ENCODE data around the gene UBR7. TPM values are rescaled to one million over a fixed set of nuclear protein-coding genes. Genes with fewer than 3 reads are reported as not detected.
"Not testable (repeated sequence)": the region's sequence is repeated elsewhere in the genome, so short reads cannot be mapped to it uniquely, and the experiment has no call there.

UBR7 gene
- 10 to 100 TPM in 7 of 8 experiments, 1 to 10 TPM in 1; 7.5 to 29.6 (median 18.9) TPM for total RNA-seq

- ATAC-seq (replicated peaks in 6 of 8) = peak; percentile 88 to 95 (median 90)
- Histone ChIP-seq H3K4me3 (peak within 1 kb of the TSS; percentile 58 to 79 (median 74)), H3K27ac (peak within 1 kb of the TSS; percentile 72 to 90), H3K4me1 (replicated peaks in 1 of 2) (peaks cover 5 to 13% of the 10 kb centered on the region in 2 donors)
- WGBS, 10 experiments = 0 to 3% (median 0%) methylated on average over 1 to 16 of the region's 65 CpGs; no CpG with 5 or more reads in 6 of the 10 experiments
- in situ Hi-C loops (cut with MboI; ENCODE audit: low pct_unique_long_range_greater_than_20kb in 2 of 9, low sequenced_read_pairs in 9 of 9, unreplicated experiment in 9 of 9) = no loop called here
Observed at GRCh38 chr14:93206793-93207467, at the start of gene UBR7, which contains the start of gene GON7. Gene UBR7 (plus strand): TSS chr14:93207256. CDS start chr14:93207292, 36 bp downstream. Gene GON7 (minus strand): TSS chr14:93207065. CDS start chr14:93207037, 28 bp downstream.

- in situ Hi-C loops (cut with MboI; ENCODE audit: low pct_unique_long_range_greater_than_20kb in 2 of 9, low sequenced_read_pairs in 9 of 9, unreplicated experiment in 9 of 9); H3K4me3 ChIP-seq; H3K27ac ChIP-seq; H3K4me1 ChIP-seq (replicated peaks in 1 of 2); ATAC-seq (replicated peaks in 6 of 8): not testable (repeated sequence)
- WGBS, 10 experiments = 50 to 95% methylated on average over 2 to 4 of the region's 7 CpGs; no CpG with 5 or more reads in 8 of the 10 experiments
Observed at GRCh38 chr14:93158349-93158748, 48.7 kb upstream of the UBR7 start.

GRCh38 chr14:93159625-93160352 is 47.3 kb upstream of the UBR7 start:
- H3K4me1 ChIP-seq (replicated peaks in 1 of 2); H3K27ac ChIP-seq; H3K4me3 ChIP-seq; in situ Hi-C loops (cut with MboI; ENCODE audit: low pct_unique_long_range_greater_than_20kb in 2 of 9, low sequenced_read_pairs in 9 of 9, unreplicated experiment in 9 of 9): not testable (repeated sequence)
- ATAC-seq (replicated peaks in 6 of 8) = peak in 1 of 8 experiments; percentile 30
- 61 to 100% (median 81%) methylated on average over 1 to 3 of the region's 5 CpGs; no CpG with 5 or more reads in 2 of the 10 experiments for WGBS, 10 experiments

- Histone ChIP-seq H3K27ac (no peak overlapping the region), H3K4me1 (replicated peaks in 1 of 2) (no peaks in the 10 kb centered on the region), H3K4me3 (no peak overlapping the region)
- ATAC-seq (replicated peaks in 6 of 8) = peak in 3 of 8 experiments; percentile 62 to 78 (median 76)
- in situ Hi-C loops (cut with MboI; ENCODE audit: low pct_unique_long_range_greater_than_20kb in 2 of 9, low sequenced_read_pairs in 9 of 9, unreplicated experiment in 9 of 9) = no loop called here
- 0 to 100% (median 67%) methylated on average over 1 of the region's 4 CpGs; no CpG with 5 or more reads in 6 of the 10 experiments for WGBS, 10 experiments
Observed at GRCh38 chr14:93160353-93160801, 46.7 kb upstream of the UBR7 start.

GRCh38 chr14:93161411-93161940 is 45.6 kb upstream of the UBR7 start:
- 18 to 90% (median 67%) methylated on average over 1 to 3 of the region's 4 CpGs; no CpG with 5 or more reads in 3 of the 10 experiments for WGBS, 10 experiments
- in situ Hi-C loops (cut with MboI; ENCODE audit: low pct_unique_long_range_greater_than_20kb in 2 of 9, low sequenced_read_pairs in 9 of 9, unreplicated experiment in 9 of 9) = no loop called here
- no peaks in the 10 kb centered on the region for H3K4me1 ChIP-seq (replicated peaks in 1 of 2)
- ATAC-seq (replicated peaks in 6 of 8) = peak in 2 of 8 experiments; percentile 14 to 35
- no peak overlapping the region for H3K4me3 ChIP-seq
- H3K27ac ChIP-seq = no peak overlapping the region

GRCh38 chr14:93163564-93163963 is 43.5 kb upstream of the UBR7 start:
- in situ Hi-C loops (cut with MboI; ENCODE audit: low pct_unique_long_range_greater_than_20kb in 2 of 9, low sequenced_read_pairs in 9 of 9, unreplicated experiment in 9 of 9) = no loop called here
- ATAC-seq (replicated peaks in 6 of 8) = no peak
- Histone ChIP-seq H3K4me1 (replicated peaks in 1 of 2) (no peaks in the 10 kb centered on the region), H3K4me3 (no peak overlapping the region), H3K27ac (no peak overlapping the region)
- WGBS, 10 experiments = 48 to 100% (median 75%) methylated on average over 1 to 5 of the region's 5 CpGs; no CpG with 5 or more reads in 1 of the 10 experiments

GRCh38 chr14:93165271-93166265 is 41.5 kb upstream of the UBR7 start:
- H3K4me1 ChIP-seq (replicated peaks in 1 of 2); in situ Hi-C loops (cut with MboI; ENCODE audit: low pct_unique_long_range_greater_than_20kb in 2 of 9, low sequenced_read_pairs in 9 of 9, unreplicated experiment in 9 of 9); H3K4me3 ChIP-seq; H3K27ac ChIP-seq; ATAC-seq (replicated peaks in 6 of 8): not testable (repeated sequence)
- WGBS, 10 experiments = 33 to 94% (median 68%) methylated on average over 2 to 18 of the region's 26 CpGs

- H3K4me1 ChIP-seq (replicated peaks in 1 of 2); ATAC-seq (replicated peaks in 6 of 8); in situ Hi-C loops (cut with MboI; ENCODE audit: low pct_unique_long_range_greater_than_20kb in 2 of 9, low sequenced_read_pairs in 9 of 9, unreplicated experiment in 9 of 9); H3K27ac ChIP-seq; H3K4me3 ChIP-seq: not testable (repeated sequence)
- 71 to 100% (median 87%) methylated on average over 1 to 8 of the region's 9 CpGs; no CpG with 5 or more reads in 1 of the 10 experiments for WGBS, 10 experiments
Observed at GRCh38 chr14:93168610-93169009, 38.4 kb upstream of the UBR7 start.

- in situ Hi-C loops (cut with MboI; ENCODE audit: low pct_unique_long_range_greater_than_20kb in 2 of 9, low sequenced_read_pairs in 9 of 9, unreplicated experiment in 9 of 9); ATAC-seq (replicated peaks in 6 of 8); H3K27ac ChIP-seq; H3K4me3 ChIP-seq; H3K4me1 ChIP-seq (replicated peaks in 1 of 2): not testable (repeated sequence)
- 67 to 100% (median 80%) methylated on average over 1 to 2 of the region's 6 CpGs; no CpG with 5 or more reads in 7 of the 10 experiments for WGBS, 10 experiments
Observed at GRCh38 chr14:93169619-93170018, 37.4 kb upstream of the UBR7 start.

- in situ Hi-C loops (cut with MboI; ENCODE audit: low pct_unique_long_range_greater_than_20kb in 2 of 9, low sequenced_read_pairs in 9 of 9, unreplicated experiment in 9 of 9); ATAC-seq (replicated peaks in 6 of 8); H3K4me1 ChIP-seq (replicated peaks in 1 of 2); H3K4me3 ChIP-seq; H3K27ac ChIP-seq: not testable (repeated sequence)
- no CpG with 5 or more reads among the region's 20 CpGs for WGBS, 10 experiments
Observed at GRCh38 chr14:93170141-93170540, 36.9 kb upstream of the UBR7 start.

GRCh38 chr14:93171376-93171775 is 35.7 kb upstream of the UBR7 start:
- in situ Hi-C loops (cut with MboI; ENCODE audit: low pct_unique_long_range_greater_than_20kb in 2 of 9, low sequenced_read_pairs in 9 of 9, unreplicated experiment in 9 of 9) = no loop called here
- no peak for ATAC-seq (replicated peaks in 6 of 8)
- no peak overlapping the region for H3K27ac ChIP-seq
- peaks cover 6 to 7% of the 10 kb centered on the region in 2 donors for H3K4me1 ChIP-seq (replicated peaks in 1 of 2)
- H3K4me3 ChIP-seq = no peak overlapping the region
- WGBS, 10 experiments = 90 to 100% methylated on average over 3 to 4 of the region's 4 CpGs; no CpG with 5 or more reads in 8 of the 10 experiments

GRCh38 chr14:93173943-93174395 is 33.1 kb upstream of the UBR7 start:
- peak overlapping the region in 1 of 2 donors; percentile 23 for H3K27ac ChIP-seq
- 0 to 100% (median 27%) methylated on average over 1 to 9 of the region's 10 CpGs; no CpG with 5 or more reads in 1 of the 10 experiments for WGBS, 10 experiments
- peak; percentile 79 to 99 (median 98) for ATAC-seq (replicated peaks in 6 of 8)
- in situ Hi-C loops (cut with MboI; ENCODE audit: low pct_unique_long_range_greater_than_20kb in 2 of 9, low sequenced_read_pairs in 9 of 9, unreplicated experiment in 9 of 9) = no loop called here
- peak overlapping the region in 1 of 5 donors; percentile 2 for H3K4me3 ChIP-seq
- H3K4me1 ChIP-seq (replicated peaks in 1 of 2) = peaks cover 6 to 7% of the 10 kb centered on the region in 2 donors
